GM12872 (cell line): ENCODE results near the gene KRTAP4-4.

Experiments
- CTCF ChIP-seq: IDR thresholded peaks from 3 replicates; pipeline ENCODE4 v1.5.1; 2011; ENCODE audit warnings: low read depth, mild to moderate bottlenecking, low read length, moderate library complexity; ENCODE audit not compliant: insufficient read depth

KRTAP4-4 gene

GRCh38 chr17:41145261-41145660, 15.3 kb downstream of the KRTAP4-4 start:
- no peak for TF ChIP-seq CTCF

GRCh38 chr17:41144846-41145245, 15.7 kb downstream of the KRTAP4-4 start:
- TF ChIP-seq CTCF: no peak

DNA sequence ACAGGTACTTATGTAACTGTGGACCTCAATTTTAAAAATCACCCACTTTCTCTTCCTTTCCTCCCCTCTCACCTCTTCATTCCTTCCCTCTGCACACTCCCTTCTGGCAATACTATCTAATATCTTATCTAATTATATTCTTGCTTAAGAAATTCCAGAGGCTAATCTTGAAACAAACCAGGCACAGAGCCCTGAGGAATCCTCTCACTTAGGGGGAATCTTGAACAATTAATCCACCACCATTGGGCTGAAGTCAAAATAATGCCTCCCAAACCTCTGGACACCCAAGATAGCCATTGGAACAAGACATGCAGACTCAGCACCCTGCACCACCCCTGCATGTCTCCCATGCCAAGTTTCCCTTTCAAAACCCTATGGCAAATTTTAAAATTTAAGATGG, 19.2 kb downstream of the KRTAP4-4 start:
- TF ChIP-seq CTCF: no peak

GRCh38 chr17:41140360-41141131, 20.0 kb downstream of the KRTAP4-4 start, which contains the start of gene KRTAP4-6:
Gene KRTAP4-6, minus strand, starts transcription at chr17:41140544. Its CDS starts 57 bp downstream, at chr17:41140487.
- TF ChIP-seq CTCF: no peak

DNA sequence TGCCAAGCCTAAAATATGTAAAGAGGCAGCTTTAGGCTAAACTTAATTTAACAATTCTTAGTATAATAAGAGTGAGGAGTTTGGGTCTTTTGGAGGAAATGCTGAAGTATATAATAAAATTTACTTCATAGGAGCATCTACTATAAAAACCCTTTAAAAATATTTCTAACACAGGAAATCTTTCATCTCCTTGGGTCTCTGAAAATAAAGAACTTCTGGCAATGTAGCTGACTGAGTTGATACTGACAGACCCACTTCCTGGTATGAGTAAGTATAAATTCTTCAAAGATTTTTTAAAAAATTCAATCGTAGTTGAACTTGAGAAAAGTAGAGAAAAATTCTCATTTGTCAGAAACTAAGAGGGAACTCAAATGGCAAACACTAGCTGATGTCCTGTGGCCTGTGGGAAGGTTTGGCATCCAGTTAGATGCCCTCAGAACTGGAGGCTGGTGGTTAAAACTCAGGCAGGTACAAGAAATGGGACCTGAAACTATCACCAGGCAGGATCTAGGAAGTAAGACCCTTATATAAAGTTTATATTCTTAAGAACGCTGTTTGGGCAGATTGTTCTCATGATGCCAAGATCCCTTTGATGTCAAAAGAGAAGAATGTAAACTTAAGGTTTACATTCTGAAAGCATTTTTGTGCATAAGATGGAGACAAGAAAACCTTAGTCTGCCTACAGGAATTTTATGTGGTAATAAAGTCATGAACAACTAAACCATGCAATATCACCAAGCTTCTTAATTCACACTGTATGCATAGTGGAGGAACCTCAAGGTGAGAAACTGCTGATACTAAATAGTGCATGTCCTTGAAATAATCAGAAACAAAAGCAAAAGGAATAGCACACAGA, 26.4 kb downstream of the KRTAP4-4 start:
- no peak for TF ChIP-seq CTCF

- no peak for TF ChIP-seq CTCF
Measured at GRCh38 chr17:41131979-41132378, 28.6 kb downstream of the KRTAP4-4 start.

GRCh38 chr17:41127371-41127770, 33.2 kb downstream of the KRTAP4-4 start:
- TF ChIP-seq CTCF: no peak
